Measurements from ENCODE around the gene APOB. TPM values are rescaled to one million over a fixed set of nuclear protein-coding genes. Genes with fewer than 3 reads are reported as not detected.

APOB gene
- polyA plus RNA-seq, 2 of the 4 experiments (the other 2 are of a cell fraction): under 0.01 TPM; not detected in 1

DNA sequence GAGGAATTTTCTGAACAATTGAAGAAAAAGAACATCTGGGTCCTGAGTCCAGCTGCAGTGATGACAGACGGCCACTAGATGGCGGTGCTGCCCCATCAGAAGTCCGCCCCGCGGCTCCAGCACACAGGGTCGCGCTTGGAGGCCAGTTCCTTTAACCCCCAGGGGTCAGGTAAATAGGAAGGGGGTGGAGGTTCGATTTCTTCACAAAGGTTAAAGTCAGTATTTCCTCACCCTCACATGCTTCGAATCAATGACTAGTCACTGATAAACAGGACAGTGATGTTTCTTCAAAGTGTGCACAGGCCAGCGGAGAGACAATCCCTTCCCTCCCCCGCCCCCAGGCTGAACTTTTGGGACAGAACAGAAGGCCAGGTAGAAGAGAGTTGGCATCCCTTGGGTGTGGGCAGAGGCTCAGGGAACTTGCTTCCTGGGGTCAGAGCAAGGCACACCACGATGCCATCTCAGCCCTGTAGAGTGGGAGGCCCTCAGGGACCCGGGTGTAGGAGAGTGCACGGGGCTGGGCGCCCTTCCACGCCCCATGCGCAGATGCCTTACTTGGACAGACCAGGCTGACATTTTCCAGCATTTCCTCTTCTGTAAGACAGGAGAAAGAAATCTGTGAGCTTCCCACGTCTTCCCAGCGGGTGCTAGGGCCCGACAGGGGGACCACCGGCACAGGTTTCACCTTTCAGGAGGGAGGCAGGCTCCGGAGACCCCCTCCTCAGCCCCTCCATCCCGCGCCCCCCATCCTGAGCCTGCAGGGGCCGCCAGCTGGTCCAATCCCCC, 722 bp downstream of the APOB start:
- H3K4me2 ChIP-seq: no peak overlapping the region; the same call in 2 of the 3 replicates
- CTCF ChIA-PET: interaction anchor here (0.6 to 9.1 kb wide), 33 partner anchors 10 to 382 kb away, joined by 3 to 130 read pairs (median 4); no protein-coding TSS in a partner anchor
- no peak for TF ChIP-seq JUN (IDR thresholded peaks at IDR 0.05)
- no peak for TF ChIP-seq EP300 (IDR thresholded peaks at IDR 0.05)
- TF ChIP-seq BHLHE40 (IDR thresholded peaks at IDR 0.05; ENCODE audit: low read depth, low read length): no peak
- TF ChIP-seq CBX8 (IDR thresholded peaks at IDR 0.05): no peak
- no peak for TF ChIP-seq MAZ (IDR thresholded peaks at IDR 0.05; ENCODE audit: borderline replicate concordance, low read depth, low read length)
- TF ChIP-seq POLR2A (IDR thresholded peaks at IDR 0.05; ENCODE audit: low read length): no peak
- TF ChIP-seq, protein P1, sequence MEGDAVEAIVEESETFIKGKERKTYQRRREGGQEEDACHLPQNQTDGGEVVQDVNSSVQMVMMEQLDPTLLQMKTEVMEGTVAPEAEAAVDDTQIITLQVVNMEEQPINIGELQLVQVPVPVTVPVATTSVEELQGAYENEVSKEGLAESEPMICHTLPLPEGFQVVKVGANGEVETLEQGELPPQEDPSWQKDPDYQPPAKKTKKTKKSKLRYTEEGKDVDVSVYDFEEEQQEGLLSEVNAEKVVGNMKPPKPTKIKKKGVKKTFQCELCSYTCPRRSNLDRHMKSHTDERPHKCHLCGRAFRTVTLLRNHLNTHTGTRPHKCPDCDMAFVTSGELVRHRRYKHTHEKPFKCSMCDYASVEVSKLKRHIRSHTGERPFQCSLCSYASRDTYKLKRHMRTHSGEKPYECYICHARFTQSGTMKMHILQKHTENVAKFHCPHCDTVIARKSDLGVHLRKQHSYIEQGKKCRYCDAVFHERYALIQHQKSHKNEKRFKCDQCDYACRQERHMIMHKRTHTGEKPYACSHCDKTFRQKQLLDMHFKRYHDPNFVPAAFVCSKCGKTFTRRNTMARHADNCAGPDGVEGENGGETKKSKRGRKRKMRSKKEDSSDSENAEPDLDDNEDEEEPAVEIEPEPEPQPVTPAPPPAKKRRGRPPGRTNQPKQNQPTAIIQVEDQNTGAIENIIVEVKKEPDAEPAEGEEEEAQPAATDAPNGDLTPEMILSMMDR (IDR thresholded peaks at IDR 0.05): peak; percentile 98
- no peak for TF ChIP-seq ZNF302 (CRISPR knock-in tag; IDR thresholded peaks at IDR 0.05)
- TF ChIP-seq CHD4 (IDR thresholded peaks at IDR 0.05; ENCODE audit: borderline replicate concordance): no peak
- no peak for TF ChIP-seq HEYL (CRISPR knock-in tag; IDR thresholded peaks at IDR 0.05)
- peak; percentile 97 to 98 for TF ChIP-seq RAD21 (conservative IDR thresholded peaks at IDR 0.05 in 1 of 2, IDR thresholded peaks at IDR 0.05 in 1 of 2)
- no peak for TF ChIP-seq EHF (CRISPR knock-in tag; IDR thresholded peaks at IDR 0.05)
- TF ChIP-seq PHF8 (IDR thresholded peaks at IDR 0.05; ENCODE audit: borderline replicate concordance, low read depth): no peak
- no peak for TF ChIP-seq NR3C1 (IDR thresholded peaks at IDR 0.05)
- TF ChIP-seq, protein P2, sequence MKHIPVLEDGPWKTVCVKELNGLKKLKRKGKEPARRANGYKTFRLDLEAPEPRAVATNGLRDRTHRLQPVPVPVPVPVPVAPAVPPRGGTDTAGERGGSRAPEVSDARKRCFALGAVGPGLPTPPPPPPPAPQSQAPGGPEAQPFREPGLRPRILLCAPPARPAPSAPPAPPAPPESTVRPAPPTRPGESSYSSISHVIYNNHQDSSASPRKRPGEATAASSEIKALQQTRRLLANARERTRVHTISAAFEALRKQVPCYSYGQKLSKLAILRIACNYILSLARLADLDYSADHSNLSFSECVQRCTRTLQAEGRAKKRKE (CRISPR knock-in tag; IDR thresholded peaks at IDR 0.05; ENCODE audit: low read depth): no peak
- TF ChIP-seq HDAC2 (IDR thresholded peaks at IDR 0.05): no peak
- TF ChIP-seq HOXB13 (CRISPR knock-in tag; IDR thresholded peaks at IDR 0.05; ENCODE audit: low read depth): no peak
- no peak for TF ChIP-seq GATA3 (IDR thresholded peaks at IDR 0.05; ENCODE audit: borderline replicate concordance)
- TF ChIP-seq SMC3 (IDR thresholded peaks at IDR 0.05): peak; percentile 80
- FAIRE-seq (no peak), ATAC-seq (peak; percentile 54 to 86; a peak in 4 of 6 replicates), DNase-seq (ENCODE audit: low read depth in 1 of 2, low spot score in 1 of 2) (peak; percentile 45 to 55)
- no peak overlapping the region for H3K4me3 ChIP-seq
- no peak overlapping the region for H3K27ac ChIP-seq
- H3K9me3 ChIP-seq: no peaks in the 10 kb centered on the region
- H3K4me1 ChIP-seq: no peaks in the 10 kb centered on the region; the same call in 2 of the 3 replicates
- POLR2A ChIA-PET: no interaction called here
- WGBS (ENCODE audit: missing lambda C conversion rate): 36% methylated on average over 19 of the region's 25 CpGs

DNA sequence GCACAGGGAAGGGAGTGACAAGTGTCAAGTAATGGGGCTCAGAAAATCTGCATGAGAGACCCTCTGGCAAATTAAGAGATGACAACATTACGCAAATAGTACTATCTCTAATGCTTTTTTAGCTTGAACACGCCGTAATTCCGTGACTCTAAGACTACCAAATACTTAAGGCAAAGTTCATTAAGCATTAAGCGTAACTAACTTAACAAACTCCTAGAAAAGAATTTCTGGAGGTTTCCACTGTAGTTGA, 1.2 kb downstream of the APOB start:
- Histone ChIP-seq H3K4me2 (no peak overlapping the region), H3K4me1 (no peaks in the 10 kb centered on the region; the same call in 2 of the 3 replicates), H3K27ac (no peak overlapping the region), H3K4me3 (no peak overlapping the region), H3K9me3 (no peaks in the 10 kb centered on the region)
- ChIA-PET CTCF (interaction anchor here (0.7 to 9.1 kb wide), 27 partner anchors 9 to 382 kb away, joined by 3 to 130 read pairs (median 4); no protein-coding TSS in a partner anchor), POLR2A (no interaction called here)
- no peak for TF ChIP-seq CHD2 (IDR thresholded peaks at IDR 0.05; ENCODE audit: low read length, partially characterized antibody)
- no peak for TF ChIP-seq EHMT2 (IDR thresholded peaks at IDR 0.05; ENCODE audit: low read depth)
- TF ChIP-seq FOSB (CRISPR knock-in tag; IDR thresholded peaks at IDR 0.05): no peak
- no peak for TF ChIP-seq HDAC2 (IDR thresholded peaks at IDR 0.05)
- no peak for TF ChIP-seq MAZ (IDR thresholded peaks at IDR 0.05; ENCODE audit: borderline replicate concordance, low read depth, low read length)
- TF ChIP-seq SREBF2 (IDR thresholded peaks at IDR 0.05): no peak
- TF ChIP-seq ZSCAN20 (CRISPR knock-in tag; IDR thresholded peaks at IDR 0.05): no peak
- TF ChIP-seq, protein P3, sequence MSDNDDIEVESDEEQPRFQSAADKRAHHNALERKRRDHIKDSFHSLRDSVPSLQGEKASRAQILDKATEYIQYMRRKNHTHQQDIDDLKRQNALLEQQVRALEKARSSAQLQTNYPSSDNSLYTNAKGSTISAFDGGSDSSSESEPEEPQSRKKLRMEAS (IDR thresholded peaks at IDR 0.05): no peak
- TF ChIP-seq RNF2 (IDR thresholded peaks at IDR 0.05; ENCODE audit: borderline replicate concordance, low read depth): no peak
- TF ChIP-seq TFCP2L1 (CRISPR knock-in tag; IDR thresholded peaks at IDR 0.05): no peak
- no peak for TF ChIP-seq FOSL2 (IDR thresholded peaks at IDR 0.05)
- TF ChIP-seq FOSL2 (CRISPR knock-in tag; IDR thresholded peaks at IDR 0.05): no peak
- TF ChIP-seq MYC (IDR thresholded peaks at IDR 0.05; ENCODE audit: borderline replicate concordance, low read length): no peak
- no peak for TF ChIP-seq MAFK (IDR thresholded peaks at IDR 0.05; ENCODE audit: partially characterized antibody)
- no peak for TF ChIP-seq ESRRA (IDR thresholded peaks at IDR 0.05; ENCODE audit: borderline replicate concordance, low read length)
- TF ChIP-seq, protein P1 (IDR thresholded peaks at IDR 0.05): no peak
- no peak for TF ChIP-seq POLR2AphosphoS2 (conservative IDR thresholded peaks at IDR 0.05; ENCODE audit: low read length)
- TF ChIP-seq EHF (CRISPR knock-in tag; IDR thresholded peaks at IDR 0.05): no peak
- WGBS (ENCODE audit: missing lambda C conversion rate): 22% methylated on average over 5 of the region's 5 CpGs
- FAIRE-seq: no peak
- no peak for ATAC-seq
- no peak for DNase-seq (ENCODE audit: low read depth in 1 of 2, low spot score in 1 of 2)

All from A549 (cell line).